HG03064 (cell line): Measurements from ENCODE around the gene EZH2.
A peak's percentile ranks its signal among the peaks of the same experiment; 100 is the strongest.

ENCODE experiments used
- ATAC-seq: cut with Tn5 transposase; IDR thresholded peaks from one replicate; pipeline ENCODE4 v1.9.1; 2021; ENCODE audit warnings: low read depth; ENCODE audit not compliant: unreplicated experiment

EZH2 gene

GRCh38 chr7:148884049-148884298 lies at the start of gene EZH2:
Gene EZH2, minus strand, starts transcription at chr7:148884291. Its CDS starts 36,993 bp downstream, at chr7:148847298.
- no peak for ATAC-seq

GRCh38 chr7:148931470-148931869 lies 47.4 kb upstream of the EZH2 start:
- no peak for ATAC-seq

- ATAC-seq: no peak
Measured at GRCh38 chr7:148930335-148930734, 46.2 kb upstream of the EZH2 start.

GRCh38 chr7:148929176-148929575 lies 45.1 kb upstream of the EZH2 start:
- no peak for ATAC-seq

GRCh38 chr7:148927123-148928045 lies 43.3 kb upstream of the EZH2 start:
- ATAC-seq: no peak

GRCh38 chr7:148925836-148926235 lies 41.7 kb upstream of the EZH2 start:
- no peak for ATAC-seq

GRCh38 chr7:148924011-148924410 lies 39.9 kb upstream of the EZH2 start:
- no peak for ATAC-seq

- no peak for ATAC-seq
Measured at GRCh38 chr7:148921806-148922205, 37.7 kb upstream of the EZH2 start.

- ATAC-seq: no peak
Measured at GRCh38 chr7:148921189-148921588, 37.1 kb upstream of the EZH2 start.

- no peak for ATAC-seq
Measured at GRCh38 chr7:148919859-148920258, 35.8 kb upstream of the EZH2 start.

GRCh38 chr7:148918058-148918596 lies 34.0 kb upstream of the EZH2 start:
- ATAC-seq: no peak

- ATAC-seq: no peak
Measured at GRCh38 chr7:148916186-148916585, 32.1 kb upstream of the EZH2 start.

GRCh38 chr7:148915211-148915610 lies 31.1 kb upstream of the EZH2 start:
- no peak for ATAC-seq

GRCh38 chr7:148914208-148914777 lies 30.2 kb upstream of the EZH2 start:
- peak; percentile 57 for ATAC-seq

GRCh38 chr7:148912758-148913541 lies 28.9 kb upstream of the EZH2 start:
- ATAC-seq: peak; percentile 52

GRCh38 chr7:148912151-148912550 lies 28.1 kb upstream of the EZH2 start:
- ATAC-seq: no peak

GRCh38 chr7:148911626-148912025 lies 27.5 kb upstream of the EZH2 start:
- ATAC-seq: no peak

- ATAC-seq: no peak
Measured at GRCh38 chr7:148909568-148909967, 25.5 kb upstream of the EZH2 start.

- ATAC-seq: no peak
Measured at GRCh38 chr7:148906707-148907498, 22.8 kb upstream of the EZH2 start.

GRCh38 chr7:148905093-148905666 lies 21.1 kb upstream of the EZH2 start:
- no peak for ATAC-seq
